AG08396 (cell line): ENCODE results near the gene CABLES1.
"Not testable (repeated sequence)": the region's sequence is repeated elsewhere in the genome, so short reads cannot be mapped to it uniquely, and the experiment has no call there.

Source experiments
- DNase-seq: peaks from one replicate; pipeline ENCODE4 v3.0.0; 2012; ENCODE audit warnings: low spot score, mixed read lengths

The CABLES1 gene

DNA sequence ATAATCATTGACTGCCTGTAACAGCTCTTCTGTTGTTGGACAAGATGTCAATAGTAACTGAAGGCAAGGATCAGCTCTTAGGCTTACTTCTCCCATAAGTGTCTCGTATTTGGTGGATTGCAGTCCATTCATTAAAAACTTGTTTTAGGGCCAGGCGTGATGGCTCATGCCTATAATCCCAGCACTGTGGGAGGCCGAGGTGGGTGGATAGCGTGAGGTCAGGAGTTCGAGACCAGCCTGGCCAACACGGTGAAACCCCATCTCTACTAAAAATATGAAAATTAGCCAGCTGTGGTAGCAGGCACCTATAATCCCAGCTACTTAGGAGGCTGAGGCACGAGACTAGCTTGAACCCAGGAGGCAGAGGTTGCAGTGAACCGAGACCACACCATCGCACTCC is 26.1 kb upstream of the CABLES1 start:
- DNase-seq = not testable (repeated sequence)

DNA sequence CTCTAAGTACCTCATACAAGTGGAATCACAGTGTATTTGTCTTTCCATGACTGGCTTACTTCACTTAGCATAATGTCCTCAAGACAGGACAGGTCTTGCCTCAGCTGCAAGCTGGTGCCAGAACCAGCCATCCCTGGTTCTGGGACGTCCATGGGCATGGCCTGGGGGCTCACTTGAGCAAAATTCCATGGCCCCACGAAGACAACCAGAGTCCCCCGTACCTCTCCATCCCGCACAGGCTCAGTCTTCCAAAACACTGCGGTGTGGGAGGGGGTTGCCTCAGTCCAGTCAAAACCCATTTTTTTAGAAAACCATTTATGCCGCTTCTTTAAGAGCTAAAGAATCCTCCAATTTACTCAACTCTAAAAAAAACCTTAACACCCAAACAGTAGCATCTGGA is 21.7 kb upstream of the CABLES1 start:
- no peak for DNase-seq

GRCh38 chr18:23114171-23114881 is 21.0 kb upstream of the CABLES1 start:
- DNase-seq = no peak

GRCh38 chr18:23114911-23115310 is 20.4 kb upstream of the CABLES1 start:
- DNase-seq = no peak

- DNase-seq = peak; percentile 74
Observed at GRCh38 chr18:23115683-23116096, 19.6 kb upstream of the CABLES1 start.

- no peak for DNase-seq
Observed at GRCh38 chr18:23121133-23121532, 14.2 kb upstream of the CABLES1 start.

GRCh38 chr18:23122334-23123229 is 12.7 kb upstream of the CABLES1 start:
- no peak for DNase-seq

- no peak for DNase-seq
Observed at GRCh38 chr18:23126376-23127056, 8.8 kb upstream of the CABLES1 start.

DNA sequence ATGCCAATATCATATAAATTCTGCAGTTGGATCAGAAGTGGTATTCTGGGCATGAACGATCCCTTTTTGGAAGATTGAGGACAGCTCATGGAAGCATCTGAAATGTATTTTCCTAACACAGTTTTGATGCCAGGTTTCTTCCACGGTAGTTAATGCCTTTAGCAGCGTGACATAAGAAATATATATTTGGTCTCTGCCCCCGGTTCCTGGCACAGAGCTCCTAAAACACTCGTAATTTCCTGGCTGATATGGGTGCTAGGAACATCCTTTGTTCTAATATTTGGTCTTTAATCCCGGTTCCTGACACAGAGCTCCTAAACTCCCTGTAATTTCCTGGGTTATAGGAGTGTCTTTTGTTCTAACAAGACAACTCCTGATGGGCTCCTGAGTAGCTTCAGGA is 8.2 kb upstream of the CABLES1 start:
- DNase-seq = no peak

GRCh38 chr18:23129355-23130002 is 5.8 kb upstream of the CABLES1 start:
- DNase-seq = no peak

GRCh38 chr18:23131693-23132319 is 3.5 kb upstream of the CABLES1 start:
- DNase-seq = peak; percentile 74

GRCh38 chr18:23133860-23134779 is 1.2 kb upstream of the CABLES1 start:
- no peak for DNase-seq

DNA sequence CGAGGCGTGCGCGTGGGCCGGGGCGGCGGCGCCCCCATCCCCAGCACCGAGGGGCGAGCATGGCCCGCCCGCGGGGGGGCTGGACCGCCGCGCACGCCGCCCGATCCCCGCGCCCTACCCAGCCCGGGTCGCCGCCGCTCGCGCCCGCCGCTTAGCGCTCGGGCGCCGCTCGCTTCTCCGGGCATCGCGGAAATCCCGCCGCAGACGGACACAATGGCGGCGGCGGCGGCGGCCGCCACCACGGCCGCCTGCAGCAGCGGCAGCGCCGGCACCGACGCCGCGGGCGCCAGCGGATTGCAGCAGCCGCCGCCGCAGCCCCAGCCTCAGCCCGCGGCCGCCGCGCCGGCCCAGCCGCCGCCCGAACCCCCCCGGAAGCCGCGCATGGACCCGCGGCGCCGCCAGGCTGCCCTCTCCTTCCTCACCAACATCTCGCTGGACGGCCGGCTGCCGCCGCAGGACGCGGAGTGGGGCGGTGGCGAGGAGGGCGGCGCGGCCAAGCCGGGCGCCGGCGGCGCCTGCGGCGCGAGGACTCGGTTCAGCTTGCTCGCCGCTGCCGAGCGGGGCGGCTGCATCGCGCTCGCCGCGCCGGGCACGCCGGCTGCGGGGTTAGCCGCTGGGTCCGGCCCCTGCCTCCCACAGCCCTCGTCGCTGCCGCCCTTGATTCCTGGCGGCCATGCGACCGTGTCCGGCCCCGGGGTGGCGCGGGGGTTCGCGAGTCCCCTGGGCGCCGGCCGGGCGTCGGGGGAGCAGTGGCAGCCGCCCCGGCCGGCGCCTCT is 453 bp downstream of the CABLES1 start:
- DNase-seq = peak; percentile 80

- peak; percentile 70 for DNase-seq
Observed at GRCh38 chr18:23136326-23137096, 1.2 kb downstream of the CABLES1 start.

GRCh38 chr18:23137097-23137635 is 1.9 kb downstream of the CABLES1 start:
- no peak for DNase-seq

DNA sequence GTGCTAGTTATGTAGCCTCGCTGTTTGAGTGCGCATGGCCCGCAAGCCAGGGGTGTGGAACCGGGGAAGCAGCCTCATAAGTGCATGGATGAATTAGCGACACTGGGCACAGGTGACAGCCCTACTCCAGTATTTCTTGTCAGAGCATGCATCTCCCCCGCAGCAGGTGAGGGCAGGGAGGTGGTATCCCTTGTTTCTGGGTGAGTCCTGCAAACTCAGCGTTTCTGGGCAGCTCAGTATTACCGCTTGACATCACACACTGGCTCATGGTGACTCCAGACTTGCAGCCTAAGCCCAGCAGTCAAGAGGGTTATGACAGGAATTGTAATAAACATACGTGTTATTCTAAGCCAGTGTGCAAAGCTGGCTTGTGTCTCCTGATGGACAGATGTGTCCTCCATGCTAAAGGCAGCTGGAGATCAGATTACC is 2.5 kb downstream of the CABLES1 start:
- no peak for DNase-seq

- no peak for DNase-seq
Observed at GRCh38 chr18:23138471-23138870, 3.2 kb downstream of the CABLES1 start.

- DNase-seq = no peak
Observed at GRCh38 chr18:23141104-23141999, 6.1 kb downstream of the CABLES1 start.
